SK-N-SH (cell line): ENCODE results near the gene DENND1A.

Source experiments
- EP300 ChIP-seq, 2 experiments: IDR thresholded peaks; 2 replicates each; pipeline versions ENCODE4 v1.4.0 to v1.6.1; 2012; ENCODE audit warnings: borderline replicate concordance in 1 of 2, low read depth in 1 of 2, low read length in 1 of 2
- EZH2phosphoT487 ChIP-seq: fragments of 200-600 bp; sonication (generic); IDR thresholded peaks from 2 replicates; pipeline ENCODE4 v1.6.1; 2017; ENCODE audit warnings: low read depth, mixed run types, mild to moderate bottlenecking, antibody characterized with exemption, moderate library complexity, borderline replicate concordance
- NRF1 ChIP-seq: IDR thresholded peaks from 2 replicates; pipeline ENCODE4 v1.6.1; 2012; ENCODE audit warnings: low read depth, mild to moderate bottlenecking, low read length
- TF ChIP-seq, protein P1 (sequence below): fragments of 200-600 bp; sonication (generic); IDR thresholded peaks from 2 replicates; pipeline ENCODE4 v1.6.1; 2017; ENCODE audit warnings: antibody characterized with exemption, mild to moderate bottlenecking, moderate library complexity
- TF ChIP-seq, protein P2 (sequence below): IDR thresholded peaks from 2 replicates; pipeline ENCODE4 v1.6.1; 2012; ENCODE audit warnings: mild to moderate bottlenecking, low read depth, low read length, moderate library complexity

DNA sequence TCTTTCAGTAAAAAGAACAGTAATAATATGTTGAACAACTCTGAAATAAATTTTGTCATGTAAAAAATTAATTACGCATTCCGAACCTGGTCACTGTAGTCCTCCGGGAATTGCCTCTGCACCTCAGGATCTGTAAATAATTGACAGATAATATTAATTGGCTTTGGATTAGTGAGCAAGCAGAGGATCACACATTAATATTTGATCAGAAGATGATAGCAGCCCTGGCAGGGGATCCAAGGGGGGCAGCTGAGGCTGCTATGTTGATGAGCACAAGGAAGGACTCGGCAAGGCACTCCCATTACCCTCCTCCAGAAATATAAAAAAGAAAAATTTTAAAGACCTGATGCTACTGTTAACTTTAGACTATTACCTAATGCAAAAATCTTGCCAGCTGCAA is 137.4 kb downstream of the DENND1A start:
- TF ChIP-seq EZH2phosphoT487 (no peak), NRF1 (no peak), EP300 (IDR thresholded peaks at IDR 0.05; ENCODE audit: borderline replicate concordance in 1 of 2, low read depth in 1 of 2, low read length in 1 of 2) (no peak)
- TF ChIP-seq, protein P1, sequence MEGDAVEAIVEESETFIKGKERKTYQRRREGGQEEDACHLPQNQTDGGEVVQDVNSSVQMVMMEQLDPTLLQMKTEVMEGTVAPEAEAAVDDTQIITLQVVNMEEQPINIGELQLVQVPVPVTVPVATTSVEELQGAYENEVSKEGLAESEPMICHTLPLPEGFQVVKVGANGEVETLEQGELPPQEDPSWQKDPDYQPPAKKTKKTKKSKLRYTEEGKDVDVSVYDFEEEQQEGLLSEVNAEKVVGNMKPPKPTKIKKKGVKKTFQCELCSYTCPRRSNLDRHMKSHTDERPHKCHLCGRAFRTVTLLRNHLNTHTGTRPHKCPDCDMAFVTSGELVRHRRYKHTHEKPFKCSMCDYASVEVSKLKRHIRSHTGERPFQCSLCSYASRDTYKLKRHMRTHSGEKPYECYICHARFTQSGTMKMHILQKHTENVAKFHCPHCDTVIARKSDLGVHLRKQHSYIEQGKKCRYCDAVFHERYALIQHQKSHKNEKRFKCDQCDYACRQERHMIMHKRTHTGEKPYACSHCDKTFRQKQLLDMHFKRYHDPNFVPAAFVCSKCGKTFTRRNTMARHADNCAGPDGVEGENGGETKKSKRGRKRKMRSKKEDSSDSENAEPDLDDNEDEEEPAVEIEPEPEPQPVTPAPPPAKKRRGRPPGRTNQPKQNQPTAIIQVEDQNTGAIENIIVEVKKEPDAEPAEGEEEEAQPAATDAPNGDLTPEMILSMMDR, result no peak
- TF ChIP-seq, protein P2, sequence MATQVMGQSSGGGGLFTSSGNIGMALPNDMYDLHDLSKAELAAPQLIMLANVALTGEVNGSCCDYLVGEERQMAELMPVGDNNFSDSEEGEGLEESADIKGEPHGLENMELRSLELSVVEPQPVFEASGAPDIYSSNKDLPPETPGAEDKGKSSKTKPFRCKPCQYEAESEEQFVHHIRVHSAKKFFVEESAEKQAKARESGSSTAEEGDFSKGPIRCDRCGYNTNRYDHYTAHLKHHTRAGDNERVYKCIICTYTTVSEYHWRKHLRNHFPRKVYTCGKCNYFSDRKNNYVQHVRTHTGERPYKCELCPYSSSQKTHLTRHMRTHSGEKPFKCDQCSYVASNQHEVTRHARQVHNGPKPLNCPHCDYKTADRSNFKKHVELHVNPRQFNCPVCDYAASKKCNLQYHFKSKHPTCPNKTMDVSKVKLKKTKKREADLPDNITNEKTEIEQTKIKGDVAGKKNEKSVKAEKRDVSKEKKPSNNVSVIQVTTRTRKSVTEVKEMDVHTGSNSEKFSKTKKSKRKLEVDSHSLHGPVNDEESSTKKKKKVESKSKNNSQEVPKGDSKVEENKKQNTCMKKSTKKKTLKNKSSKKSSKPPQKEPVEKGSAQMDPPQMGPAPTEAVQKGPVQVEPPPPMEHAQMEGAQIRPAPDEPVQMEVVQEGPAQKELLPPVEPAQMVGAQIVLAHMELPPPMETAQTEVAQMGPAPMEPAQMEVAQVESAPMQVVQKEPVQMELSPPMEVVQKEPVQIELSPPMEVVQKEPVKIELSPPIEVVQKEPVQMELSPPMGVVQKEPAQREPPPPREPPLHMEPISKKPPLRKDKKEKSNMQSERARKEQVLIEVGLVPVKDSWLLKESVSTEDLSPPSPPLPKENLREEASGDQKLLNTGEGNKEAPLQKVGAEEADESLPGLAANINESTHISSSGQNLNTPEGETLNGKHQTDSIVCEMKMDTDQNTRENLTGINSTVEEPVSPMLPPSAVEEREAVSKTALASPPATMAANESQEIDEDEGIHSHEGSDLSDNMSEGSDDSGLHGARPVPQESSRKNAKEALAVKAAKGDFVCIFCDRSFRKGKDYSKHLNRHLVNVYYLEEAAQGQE, result no peak
